CD4-positive, alpha-beta T cell treated with Interleukin-15 for 1 hour (primary cell): ENCODE data around the gene CNGA2.

Experiments used
- DNase-seq: peaks from one replicate; pipeline ENCODE4 v3.0.0-alpha.2; 2020

Gene CNGA2

GRCh38 chrX:151712253-151712652, 22.3 kb upstream of the CNGA2 start:
- no peak for DNase-seq

- DNase-seq: no peak
Observed at GRCh38 chrX:151713849-151714248, 20.7 kb upstream of the CNGA2 start.

DNA sequence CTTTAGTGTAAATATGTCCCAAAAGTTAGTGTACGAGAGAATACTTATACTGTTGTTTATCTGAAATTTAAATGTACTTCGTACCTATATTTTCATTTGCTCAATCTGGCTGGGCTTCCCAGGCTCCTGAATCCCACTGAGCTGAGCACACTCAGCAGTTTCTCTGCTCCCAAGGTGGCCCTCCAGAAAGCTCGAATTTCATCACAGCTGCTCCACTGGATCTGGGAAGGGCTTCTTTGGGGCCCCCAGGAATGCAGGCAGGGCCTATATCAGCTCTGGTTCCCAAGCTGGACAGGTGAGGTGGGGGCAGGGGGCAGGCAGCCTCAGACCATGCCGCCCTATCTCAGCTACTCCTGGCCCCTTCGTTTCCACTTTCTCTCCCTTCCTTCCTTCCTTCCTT, 20.2 kb upstream of the CNGA2 start:
- no peak for DNase-seq

- no peak for DNase-seq
Observed at GRCh38 chrX:151715752-151716151, 18.8 kb upstream of the CNGA2 start, which contains the start of gene FATE1. Gene FATE1 (plus strand): TSS chrX:151716035. CDS start chrX:151716120, 85 bp downstream.

DNA sequence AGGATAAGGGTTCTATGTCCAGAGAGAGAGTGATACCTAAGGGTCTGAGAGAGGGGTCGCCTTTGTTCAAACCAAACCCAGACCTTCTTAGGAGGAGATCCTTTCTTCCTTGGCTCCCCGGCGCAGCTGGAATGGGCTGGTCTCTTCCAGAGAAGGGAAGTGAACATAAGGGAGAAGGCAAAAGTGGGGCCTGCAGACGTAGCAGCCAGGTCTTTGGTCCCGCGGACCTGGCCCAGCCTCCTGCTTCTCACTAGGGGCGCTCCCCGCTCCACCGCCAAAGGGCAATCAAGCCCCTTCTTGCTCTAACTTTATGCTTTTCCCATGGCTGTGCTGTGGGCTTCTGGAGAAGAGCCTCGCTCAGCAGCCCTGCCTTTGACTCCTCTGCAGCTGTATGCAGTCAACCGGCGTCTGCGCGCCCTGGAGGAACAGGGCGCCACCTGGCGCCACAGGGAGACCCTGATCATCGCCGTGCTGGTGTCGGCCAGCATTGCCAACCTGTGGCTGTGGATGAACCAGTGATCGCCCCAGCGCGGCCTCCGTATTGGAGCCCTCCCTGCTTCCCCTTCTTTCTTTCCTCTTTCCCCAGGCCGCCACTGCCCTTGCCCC, 12.2 kb upstream of the CNGA2 start:
- no peak for DNase-seq

GRCh38 chrX:151723156-151723760, 11.3 kb upstream of the CNGA2 start:
- no peak for DNase-seq

GRCh38 chrX:151724563-151725337, 9.8 kb upstream of the CNGA2 start:
- no peak for DNase-seq

DNA sequence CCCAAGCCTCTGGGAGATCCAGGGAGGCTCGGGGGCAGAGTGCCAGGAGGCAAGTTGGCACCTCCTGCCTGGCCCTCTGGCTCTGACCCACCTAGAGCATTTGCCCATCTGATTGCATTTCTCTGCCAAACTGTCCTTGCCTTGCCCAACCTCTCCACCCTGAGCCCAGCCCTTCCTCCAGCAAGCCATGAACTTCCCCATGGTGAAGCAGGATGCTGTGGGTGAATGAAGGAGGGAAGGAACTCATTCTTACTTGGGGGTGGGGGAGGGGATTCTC, 9.3 kb upstream of the CNGA2 start:
- DNase-seq: no peak

DNA sequence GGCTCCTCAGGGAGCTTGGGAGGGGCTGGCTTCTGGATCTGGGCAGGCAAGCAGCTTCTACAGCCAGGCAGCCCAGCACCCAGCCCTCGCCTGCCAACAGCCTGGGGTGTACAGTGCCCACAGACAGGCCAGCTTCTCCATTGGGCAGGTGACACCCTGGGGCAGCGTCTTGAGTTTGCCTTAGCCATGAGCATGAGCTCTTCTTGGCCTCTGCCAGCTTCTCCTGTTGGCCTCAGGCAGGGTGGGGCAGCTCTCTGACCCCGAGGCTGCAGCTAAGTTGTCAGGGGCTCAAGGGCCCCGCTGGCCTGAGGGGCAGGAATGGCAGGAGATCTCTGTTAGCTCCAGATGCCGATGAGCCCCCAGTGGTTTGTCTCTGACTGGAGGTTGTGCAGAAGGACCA, 7.8 kb upstream of the CNGA2 start:
- no peak for DNase-seq

DNA sequence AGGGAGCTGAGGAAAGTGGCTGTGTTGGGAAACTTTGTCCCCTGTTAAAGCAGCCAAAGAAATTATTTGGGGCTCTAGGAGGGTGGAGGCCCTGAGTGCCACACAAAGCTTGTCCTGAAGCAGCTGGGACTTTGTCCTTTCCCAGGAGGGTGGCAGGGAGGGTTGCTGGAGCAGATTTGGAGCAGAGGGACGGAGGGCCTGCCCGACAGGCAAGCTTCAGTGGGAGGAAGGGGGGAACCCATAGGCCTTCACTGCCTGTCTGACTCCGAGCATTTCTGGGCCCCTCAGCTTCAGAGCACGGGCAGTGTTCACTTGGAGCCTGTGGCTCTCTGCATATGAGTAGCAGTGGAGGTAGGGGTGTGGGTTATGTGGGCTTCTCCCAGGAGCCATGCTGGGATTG, 7.2 kb upstream of the CNGA2 start:
- DNase-seq: no peak

DNA sequence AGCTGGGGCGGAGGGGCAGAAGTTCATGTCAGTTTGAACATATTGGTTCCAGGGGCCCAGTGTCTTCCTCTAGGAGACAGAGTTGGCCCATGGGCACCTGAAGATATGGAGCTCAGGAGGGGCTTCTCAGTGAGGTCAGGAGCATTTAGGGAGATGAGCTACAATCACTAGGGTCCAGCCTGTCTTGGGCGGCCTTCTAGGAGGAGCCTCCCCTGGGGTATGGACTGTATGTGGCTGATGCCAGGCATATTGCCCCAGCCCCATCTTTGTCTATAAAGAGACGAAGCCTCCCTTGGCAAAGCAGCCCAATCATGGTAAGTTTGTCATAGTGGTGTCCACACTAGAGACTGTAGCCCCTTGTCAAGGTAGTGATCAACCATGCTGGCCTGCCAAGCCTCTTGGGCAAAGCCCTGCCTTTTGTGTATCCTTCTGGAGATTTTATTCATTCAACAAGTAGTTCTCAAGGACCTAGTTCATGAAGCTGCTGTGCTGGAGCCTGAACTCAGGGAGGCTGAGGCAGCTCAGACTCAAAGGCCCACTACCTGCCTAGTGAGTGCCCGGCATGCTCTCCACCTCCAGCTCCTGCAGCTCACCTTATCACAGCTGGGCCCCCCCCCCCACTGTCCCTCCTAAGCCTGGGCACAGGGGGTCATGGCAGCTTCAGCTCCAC, 5.4 kb upstream of the CNGA2 start:
- no peak for DNase-seq

- DNase-seq: no peak
Observed at GRCh38 chrX:151735219-151735618, 673 bp downstream of the CNGA2 start.

DNA sequence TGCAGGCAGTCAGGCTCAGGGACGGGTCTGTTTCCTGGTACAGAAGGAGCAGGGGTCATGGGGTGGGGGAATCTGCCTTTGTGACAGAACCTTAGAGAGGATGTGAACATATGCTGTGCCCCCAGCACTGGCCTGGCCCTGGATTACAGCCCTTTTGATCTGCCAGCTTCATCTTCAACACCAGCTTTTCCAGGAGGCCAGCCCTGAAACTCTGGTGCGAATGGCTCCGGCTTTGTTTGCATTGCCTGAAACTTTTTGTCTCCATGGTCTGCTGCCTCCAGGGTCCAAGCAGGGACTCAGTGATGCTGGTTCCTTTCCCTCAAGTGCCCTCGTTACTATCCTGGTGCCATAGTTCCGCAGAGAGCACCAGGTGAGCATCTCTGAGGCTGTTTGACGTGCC, 2.1 kb downstream of the CNGA2 start:
- DNase-seq: no peak

DNA sequence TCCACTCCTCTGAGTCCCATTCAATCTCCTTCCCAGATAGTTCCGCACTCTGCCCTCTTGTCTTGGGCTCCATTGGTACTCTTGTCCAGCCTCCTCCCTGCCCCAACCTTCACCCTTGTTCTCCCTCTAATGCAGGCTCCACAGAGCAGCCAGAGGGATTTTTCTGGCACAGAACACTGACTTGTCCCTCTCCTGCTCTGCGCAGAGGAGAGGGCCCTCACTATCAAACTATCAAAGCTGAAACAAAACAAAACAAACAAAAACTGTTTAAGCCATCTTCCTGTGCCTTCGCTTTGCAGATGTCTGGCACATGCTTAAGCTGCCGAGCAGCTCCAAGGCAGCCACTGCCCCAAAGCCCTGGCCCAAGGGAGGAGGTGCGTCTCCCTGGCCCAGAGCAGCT, 2.9 kb downstream of the CNGA2 start:
- no peak for DNase-seq

GRCh38 chrX:151738751-151739150, 4.2 kb downstream of the CNGA2 start:
- no peak for DNase-seq

GRCh38 chrX:151741606-151742005, 7.1 kb downstream of the CNGA2 start:
- no peak for DNase-seq

- no peak for DNase-seq
Observed at GRCh38 chrX:151742311-151742710, 7.8 kb downstream of the CNGA2 start.

- no peak for DNase-seq
Observed at GRCh38 chrX:151743651-151744470, 9.3 kb downstream of the CNGA2 start.

DNA sequence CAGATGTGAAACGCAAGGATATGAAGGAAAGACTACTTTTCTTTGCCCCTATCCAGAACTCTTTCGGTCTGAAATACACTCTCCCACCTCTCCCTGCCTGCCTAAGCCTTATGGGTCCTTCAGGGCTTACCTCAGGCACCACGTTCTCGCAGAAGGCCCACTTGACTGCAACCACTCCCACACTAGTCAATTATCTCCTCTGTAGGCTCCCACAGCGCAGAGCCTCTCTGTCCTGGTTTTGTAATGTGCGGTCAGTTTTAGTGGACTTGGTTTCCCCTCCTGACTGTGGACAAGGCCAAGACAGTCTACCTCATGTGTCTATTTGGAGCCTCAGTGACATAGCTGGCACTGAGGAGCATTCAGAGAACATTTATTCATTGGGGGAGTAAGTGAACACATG, 11.1 kb downstream of the CNGA2 start:
- no peak for DNase-seq

GRCh38 chrX:151746502-151746901, 12.0 kb downstream of the CNGA2 start:
- DNase-seq: no peak

- DNase-seq: no peak
Observed at GRCh38 chrX:151750511-151750910, 16.0 kb downstream of the CNGA2 start.

DNA sequence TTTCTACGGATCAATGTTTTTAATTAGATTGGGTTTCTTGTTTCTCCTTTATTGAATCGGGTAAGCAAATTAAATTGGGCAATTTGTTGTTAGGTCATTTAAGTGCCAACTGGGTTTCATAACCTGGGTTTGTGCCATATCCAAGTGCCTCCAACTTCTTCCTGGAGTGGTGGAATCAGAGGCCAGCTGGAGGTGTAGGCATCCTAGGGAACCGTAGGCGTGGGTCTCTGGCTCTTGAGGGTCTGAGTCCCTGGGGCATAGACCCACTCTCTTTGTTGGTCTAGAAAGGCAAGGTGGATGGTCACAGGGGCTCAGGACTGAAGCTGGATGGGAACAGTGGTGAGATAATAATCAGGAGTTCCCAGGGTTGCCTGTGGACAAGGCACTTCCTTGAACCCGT, 18.3 kb downstream of the CNGA2 start:
- DNase-seq: no peak
